H1 (cell line): ENCODE results near the gene SRPX2. TPM values are rescaled to one million over a fixed set of nuclear protein-coding genes. Genes with fewer than 3 reads are reported as not detected.

ENCODE experiments used
- CTCF ChIA-PET: fragments of 300-600 bp; sonication (Branson Sonifier 250); formaldehyde crosslinking; loops from one replicate; lab custom pipeline; 2021; ENCODE audit not compliant: partially characterized antibody; lab: Charles Lee
- POLR2A ChIA-PET: fragments of 300-600 bp; sonication (Branson Sonifier 250); formaldehyde crosslinking; loops from one replicate; lab custom pipeline; 2021; ENCODE audit warnings: inconsistent platforms; ENCODE audit not compliant: partially characterized antibody; lab: Charles Lee
- DNase-seq, 2 experiments: peaks; one replicate each; pipeline versions ENCODE4 v3.0.0 to v3.0.0-alpha.2; 2010 to 2022; ENCODE audit warnings: low spot score in 2 of 2, low read depth in 1 of 2, mixed read lengths in 1 of 2
- FAIRE-seq: peaks from 2 replicates; lab custom pipeline; 2011; peaks lifted over from hg19 to GRCh38; lab: Jason Lieb, UNC
- H2AFZ ChIP-seq: 2 replicates; pipeline ENCODE4 v1.8.1; 2012; ENCODE audit warnings: low read length, inconsistent platforms
- H2AK5ac ChIP-seq: 2 replicates; pipeline ENCODE4 v1.6.1; 2013; ENCODE audit warnings: low read depth, low read length
- H2BK120ac ChIP-seq: replicated peaks from 2 replicates; pipeline ENCODE3; 2013; ENCODE audit warnings: low read depth, low read length, inconsistent platforms
- H2BK12ac ChIP-seq: 2 replicates; pipeline ENCODE4 v1.6.1; 2013; ENCODE audit warnings: low read depth, low read length
- H2BK15ac ChIP-seq: 2 replicates; pipeline ENCODE4 v1.6.1; 2013; ENCODE audit warnings: low read length
- H2BK20ac ChIP-seq: 2 replicates; pipeline ENCODE4 v1.6.1; 2013; ENCODE audit warnings: low read length
- H2BK5ac ChIP-seq: 2 replicates; pipeline ENCODE4 v1.6.1; 2013; ENCODE audit warnings: low read depth, low read length
- H3K14ac ChIP-seq: 2 replicates; pipeline ENCODE4 v1.6.1; 2013; ENCODE audit warnings: inconsistent platforms; ENCODE audit not compliant: insufficient read length
- H3K18ac ChIP-seq: 2 replicates; pipeline ENCODE4 v1.6.1; 2013; ENCODE audit warnings: low read length; ENCODE audit errors: extremely low read depth
- H3K23ac ChIP-seq: 2 replicates; pipeline ENCODE4 v1.6.1; 2013; ENCODE audit warnings: inconsistent platforms; ENCODE audit not compliant: insufficient read length
- H3K23me2 ChIP-seq: 2 replicates; pipeline ENCODE4 v1.6.1; 2013; ENCODE audit warnings: low read depth, low read length
- H3K27ac ChIP-seq: 2 replicates; pipeline ENCODE4 v1.6.1; 2011; ENCODE audit warnings: low read depth, low read length, inconsistent platforms
- H3K27me3 ChIP-seq, 4 experiments: replicated peaks in 1 of 4; 1 replicate in 1 of 4; 2 replicates in 3 of 4; pipeline versions ENCODE4 v1.6.1 to v1.8.1; 2011 to 2013; ENCODE audit warnings: low read length in 3 of 4, mild to moderate bottlenecking in 3 of 4, inconsistent platforms in 2 of 4, mixed read lengths in 2 of 4, moderate library complexity in 1 of 4; ENCODE audit not compliant: control insufficient read depth in 3 of 4, insufficient read depth in 3 of 4; ENCODE audit errors: extremely low read depth in 1 of 4
- H3K36me3 ChIP-seq, 4 experiments: 2 replicates each; pipeline versions ENCODE4 v1.6.1 to v1.8.1; 2011 to 2013; ENCODE audit warnings: mild to moderate bottlenecking in 4 of 4, low read length in 3 of 4, moderate library complexity in 2 of 4, control low read depth in 1 of 4, inconsistent platforms in 1 of 4; ENCODE audit not compliant: insufficient read depth in 4 of 4, control insufficient read depth in 2 of 4
- H3K4ac ChIP-seq: replicated peaks from 2 replicates; pipeline ENCODE3; 2013; ENCODE audit warnings: low read length, low read depth, mixed read lengths, inconsistent platforms; ENCODE audit not compliant: insufficient read length
- H3K4me1 ChIP-seq, 4 experiments: replicated peaks in 1 of 4; 1 replicate in 1 of 4; 2 replicates in 3 of 4; pipeline versions ENCODE4 v1.6.1 to v1.8.1; 2011 to 2013; ENCODE audit warnings: low read length in 3 of 4, inconsistent platforms in 2 of 4, mixed read lengths in 1 of 4; ENCODE audit not compliant: insufficient read depth in 4 of 4, control insufficient read depth in 3 of 4
- H3K4me2 ChIP-seq, 2 experiments: 2 replicates each; pipeline versions ENCODE4 v1.6.1 to v1.8.1; 2011 to 2013; ENCODE audit warnings: low read depth in 2 of 2, low read length in 2 of 2, control low read depth in 1 of 2, inconsistent platforms in 1 of 2, mild to moderate bottlenecking in 1 of 2; ENCODE audit not compliant: insufficient read depth in 1 of 2
- H3K4me3 ChIP-seq, 4 experiments: fragments of 200-600, 300-600 bp in 1 of 4; sonication (generic), shearing (Covaris generic), sonication (Bioruptor Twin) in 1 of 4; 2 replicates each; pipeline versions ENCODE4 v1.5.1 to v1.8.1; 2011 to 2016; ENCODE audit warnings: low read length in 4 of 4, low read depth in 3 of 4, control low read depth in 2 of 4, inconsistent platforms in 2 of 4, mild to moderate bottlenecking in 2 of 4, mixed read lengths in 1 of 4, moderate library complexity in 1 of 4; ENCODE audit not compliant: insufficient read depth in 2 of 4; ENCODE audit errors: extremely low read depth in 1 of 4
- H3K56ac ChIP-seq: replicated peaks from 2 replicates; pipeline ENCODE3; 2013; ENCODE audit warnings: low read depth, mild to moderate bottlenecking, mixed read lengths, low read length, inconsistent platforms; ENCODE audit not compliant: insufficient read length
- H3K79me1 ChIP-seq: 2 replicates; pipeline ENCODE4 v1.6.1; 2013; ENCODE audit warnings: low read depth, low read length, control low read depth
- H3K79me2 ChIP-seq, 2 experiments: 2 replicates each; pipeline versions ENCODE4 v1.6.1 to v1.8.1; 2012 to 2013; ENCODE audit warnings: low read length in 2 of 2, mild to moderate bottlenecking in 2 of 2, inconsistent platforms in 1 of 2; ENCODE audit not compliant: insufficient read depth in 2 of 2, control insufficient read depth in 1 of 2
- H3K9ac ChIP-seq, 4 experiments: replicated peaks in 1 of 4; 1 replicate in 1 of 4; 2 replicates in 3 of 4; pipeline versions ENCODE4 v1.6.1 to v1.8.1; 2011 to 2013; ENCODE audit warnings: low read depth in 3 of 4, low read length in 3 of 4, control low read depth in 2 of 4, mild to moderate bottlenecking in 2 of 4, moderate library complexity in 2 of 4, inconsistent platforms in 1 of 4; ENCODE audit errors: extremely low read depth in 1 of 4
- H3K9me3 ChIP-seq, 2 experiments: 2 replicates each; pipeline versions ENCODE4 v1.6.1 to v1.8.1; 2012 to 2013; ENCODE audit warnings: mild to moderate bottlenecking in 2 of 2, moderate library complexity in 2 of 2, control low read depth in 1 of 2, inconsistent platforms in 1 of 2, low read depth in 1 of 2, low read length in 1 of 2, mixed read lengths in 1 of 2; ENCODE audit not compliant: insufficient read depth in 2 of 2
- H4K20me1 ChIP-seq, 2 experiments: replicated peaks in 1 of 2; 2 replicates each; pipeline versions ENCODE3 to v1.8.1; 2011 to 2013; ENCODE audit warnings: inconsistent platforms in 2 of 2, low read length in 2 of 2, mild to moderate bottlenecking in 1 of 2; ENCODE audit not compliant: insufficient read depth in 2 of 2, control insufficient read depth in 1 of 2
- H4K5ac ChIP-seq: 2 replicates; pipeline ENCODE4 v1.6.1; 2013; ENCODE audit warnings: low read length, low read depth, mixed read lengths, inconsistent platforms; ENCODE audit not compliant: insufficient read length
- H4K8ac ChIP-seq: 2 replicates; pipeline ENCODE4 v1.8.0; 2013; ENCODE audit warnings: mild to moderate bottlenecking, moderate library complexity, low read length, inconsistent platforms; ENCODE audit not compliant: insufficient read depth; ENCODE audit errors: extremely low read depth
- H4K91ac ChIP-seq: replicated peaks from 2 replicates; pipeline ENCODE3; 2013; ENCODE audit warnings: low read length, mixed read lengths, inconsistent platforms; ENCODE audit not compliant: insufficient read length
- ASH2L ChIP-seq: fragments of 200-600, 300-600 bp; sonication (generic); IDR thresholded peaks from one replicate; pipeline ENCODE4 v1.7.1; 2017; ENCODE audit warnings: low read length
- CEBPB ChIP-seq: IDR thresholded peaks from 2 replicates; pipeline ENCODE4 v1.6.1; 2012; ENCODE audit warnings: low read depth, low read length
- EGR1 ChIP-seq: IDR thresholded peaks from 2 replicates; pipeline ENCODE4 v1.6.1; 2011; ENCODE audit warnings: low read depth, low read length, borderline replicate concordance
- FOSL1 ChIP-seq: IDR thresholded peaks from 2 replicates; pipeline ENCODE4 v1.6.1; 2011; ENCODE audit warnings: mild to moderate bottlenecking, low read depth, low read length, moderate library complexity; ENCODE audit not compliant: insufficient read depth
- KDM5A ChIP-seq: fragments of 200-600 bp; IDR thresholded peaks from 2 replicates; pipeline ENCODE4 v1.7.1; 2012; ENCODE audit warnings: mild to moderate bottlenecking, low read length, inconsistent platforms, mixed read lengths
- MAFK ChIP-seq: IDR thresholded peaks from 2 replicates; pipeline ENCODE4 v1.6.1; 2012; ENCODE audit warnings: low read depth, mild to moderate bottlenecking, improper control_type of control experiment, low read length
- POU5F1 ChIP-seq: IDR thresholded peaks from 2 replicates; pipeline ENCODE4 v1.6.1; 2011; ENCODE audit warnings: low read depth, mild to moderate bottlenecking, low read length, moderate library complexity
- SIX5 ChIP-seq: IDR thresholded peaks from 2 replicates; pipeline ENCODE4 v1.6.1; 2011; ENCODE audit warnings: mild to moderate bottlenecking, low read depth, low read length
- TAF1 ChIP-seq: IDR thresholded peaks from 2 replicates; pipeline ENCODE4 v1.6.1; 2011; ENCODE audit warnings: mild to moderate bottlenecking, low read depth, low read length
- polyA plus RNA-seq, 7 experiments: library from polyadenylated mRNA; depleted of rRNA in 3 of 7; stranded (reverse) in 5 of 7; unstranded in 2 of 7; fragments of >200 nt in 5 of 7; fragments of 200-250 nt in 2 of 7; gene quantifications; 1 replicate in 5 of 7; 2 replicates in 1 of 7; 4 replicates in 1 of 7; pipeline versions ENCODE4 v1.2.1 to v1.2.3, GENCODE V29; 2011 to 2013; ENCODE audit warnings: missing spikeins in 2 of 7, mixed read lengths in 2 of 7
- total RNA-seq: library from RNA; stranded (reverse); fragmentation: NEBNext Ultra II Directional; extraction: Animal tissue kit (Norgen Biotek cat#: 25700); gene quantifications from 2 replicates; pipeline ENCODE4 v1.2.1, GENCODE V29; 2021

Gene SRPX2
- total and polyA plus RNA-seq, 2 of the 8 experiments (the other 6 are each of a cell fraction or from before 2014, with no cell fraction given), result not detected

- H2BK15ac ChIP-seq, result no peak overlapping the region
- H4K20me1 ChIP-seq, result no peaks in the 10 kb centered on the region
- H3K79me1 ChIP-seq, result no peaks in the 10 kb centered on the region
- no peak overlapping the region for H4K8ac ChIP-seq
- POLR2A ChIA-PET, result interaction anchor here (1.4 kb wide), 1 partner anchor 36 kb away, joined by 5 read pairs; the partner anchor contains the start of gene TSPAN6
- no peak overlapping the region for H3K9ac ChIP-seq
- H3K36me3 ChIP-seq, result no peaks in the 10 kb centered on the region
- no peak overlapping the region for H3K23ac ChIP-seq
- no peaks in the 10 kb centered on the region for H3K79me2 ChIP-seq
- no peak for DNase-seq
- FAIRE-seq, result no peak
- no peak overlapping the region for H3K27ac ChIP-seq
- no peaks in the 10 kb centered on the region for H3K23me2 ChIP-seq
- H3K9me3 ChIP-seq, result no peaks in the 10 kb centered on the region
- H3K4ac ChIP-seq, result no peak overlapping the region
- peaks cover 0 to 9% (median 0%) of the 10 kb centered on the region in 4 experiments; a peak in 2 of 7 replicates for H3K4me1 ChIP-seq
- H2BK5ac ChIP-seq, result no peak overlapping the region
- no peak overlapping the region for H3K56ac ChIP-seq
- no peak overlapping the region for H2BK12ac ChIP-seq
- H2AK5ac ChIP-seq, result no peak overlapping the region
- no peak overlapping the region for H4K5ac ChIP-seq
- H3K27me3 ChIP-seq, result no peaks in the 10 kb centered on the region
- TF ChIP-seq ASH2L (no peak), MAFK (no peak), KDM5A (no peak), FOSL1 (no peak), SIX5 (no peak), CEBPB (no peak), POU5F1 (no peak), TAF1 (no peak), EGR1 (no peak)
- H4K91ac ChIP-seq, result no peak overlapping the region
- no peak overlapping the region for H3K4me3 ChIP-seq
- H2BK20ac ChIP-seq, result no peak overlapping the region
- no peak overlapping the region for H2AFZ ChIP-seq
- CTCF ChIA-PET, result interaction anchor here (1.0 kb wide), 1 partner anchor 14 kb away, joined by 4 read pairs; no protein-coding TSS in a partner anchor
- no peak overlapping the region; the same call in 1 of the 2 replicates for H3K18ac ChIP-seq
- no peak overlapping the region for H3K4me2 ChIP-seq
- no peak overlapping the region for H2BK120ac ChIP-seq
- no peak overlapping the region for H3K14ac ChIP-seq
These were observed 43.7 kb upstream of the SRPX2 start for GRCh38 chrX:100600340-100600739.
